Measurements from ENCODE around the gene SEC24B. TPM values are rescaled to one million over a fixed set of nuclear protein-coding genes. Genes with fewer than 3 reads are reported as not detected.

Gene SEC24B
- total and polyA plus RNA-seq, 2 experiments from 2014 or later, result 9.4 to 32.8 TPM

- Histone ChIP-seq H2AFZ (no peak overlapping the region), H3K79me2 (replicated peaks; ENCODE audit: insufficient read depth) (peaks cover 15% of the 10 kb centered on the region), H3K4me3 (no peak overlapping the region), H3K36me3 (ENCODE audit: insufficient read depth) (no peaks in the 10 kb centered on the region), H3K27ac (ENCODE audit: low read depth) (no peak overlapping the region), H3K27me3 (ENCODE audit: insufficient read depth) (no peaks in the 10 kb centered on the region), H3K4me2 (no peak overlapping the region), H3K9me2 (ENCODE audit: insufficient read depth) (no peaks in the 10 kb centered on the region), H3F3A (replicated peaks; ENCODE audit: low read depth) (no peaks in the 10 kb centered on the region), H3K4me1 (ENCODE audit: insufficient read depth) (no peaks in the 10 kb centered on the region), H4K20me1 (replicated peaks; ENCODE audit: insufficient read depth) (no peaks in the 10 kb centered on the region)
- 0 out of 3 replicates have a peak, but pooled peaks cover 3% of the 10 kb centered on the region for H3K36me3 Mint-ChIP-seq (ENCODE audit: low read depth)
- no peak for ATAC-seq
- H3K4me1 Mint-ChIP-seq, result no peaks in the 10 kb centered on the region
- H3K4me3 Mint-ChIP-seq, result no peak overlapping the region
- H3K27ac Mint-ChIP-seq, result no peak overlapping the region
- TF ChIP-seq EZH2 (IDR thresholded peaks at IDR 0.05; ENCODE audit: low read depth, unreplicated experiment) (no peak), ZNF331 (CRISPR knock-in tag; IDR thresholded peaks at IDR 0.05; ENCODE audit: low read depth) (no peak), CREB1 (CRISPR knock-in tag; IDR thresholded peaks at IDR 0.05; ENCODE audit: low read depth) (no peak), CTCF (conservative IDR thresholded peaks at IDR 0.05; ENCODE audit: low read depth in 2 of 2) (no peak), POLR2AphosphoS5 (IDR thresholded peaks at IDR 0.05; ENCODE audit: low read depth) (no peak), EZH2phosphoT487 (IDR thresholded peaks at IDR 0.05; ENCODE audit: unreplicated experiment) (no peak), ZNF114 (CRISPR knock-in tag; IDR thresholded peaks at IDR 0.05) (no peak), NANOG (IDR thresholded peaks at IDR 0.05; ENCODE audit: borderline replicate concordance) (no peak), STAT1 (IDR thresholded peaks at IDR 0.05; ENCODE audit: unreplicated experiment) (no peak), JUNB (IDR thresholded peaks at IDR 0.05; ENCODE audit: unreplicated experiment) (no peak)
- TF ChIP-seq, protein P1, sequence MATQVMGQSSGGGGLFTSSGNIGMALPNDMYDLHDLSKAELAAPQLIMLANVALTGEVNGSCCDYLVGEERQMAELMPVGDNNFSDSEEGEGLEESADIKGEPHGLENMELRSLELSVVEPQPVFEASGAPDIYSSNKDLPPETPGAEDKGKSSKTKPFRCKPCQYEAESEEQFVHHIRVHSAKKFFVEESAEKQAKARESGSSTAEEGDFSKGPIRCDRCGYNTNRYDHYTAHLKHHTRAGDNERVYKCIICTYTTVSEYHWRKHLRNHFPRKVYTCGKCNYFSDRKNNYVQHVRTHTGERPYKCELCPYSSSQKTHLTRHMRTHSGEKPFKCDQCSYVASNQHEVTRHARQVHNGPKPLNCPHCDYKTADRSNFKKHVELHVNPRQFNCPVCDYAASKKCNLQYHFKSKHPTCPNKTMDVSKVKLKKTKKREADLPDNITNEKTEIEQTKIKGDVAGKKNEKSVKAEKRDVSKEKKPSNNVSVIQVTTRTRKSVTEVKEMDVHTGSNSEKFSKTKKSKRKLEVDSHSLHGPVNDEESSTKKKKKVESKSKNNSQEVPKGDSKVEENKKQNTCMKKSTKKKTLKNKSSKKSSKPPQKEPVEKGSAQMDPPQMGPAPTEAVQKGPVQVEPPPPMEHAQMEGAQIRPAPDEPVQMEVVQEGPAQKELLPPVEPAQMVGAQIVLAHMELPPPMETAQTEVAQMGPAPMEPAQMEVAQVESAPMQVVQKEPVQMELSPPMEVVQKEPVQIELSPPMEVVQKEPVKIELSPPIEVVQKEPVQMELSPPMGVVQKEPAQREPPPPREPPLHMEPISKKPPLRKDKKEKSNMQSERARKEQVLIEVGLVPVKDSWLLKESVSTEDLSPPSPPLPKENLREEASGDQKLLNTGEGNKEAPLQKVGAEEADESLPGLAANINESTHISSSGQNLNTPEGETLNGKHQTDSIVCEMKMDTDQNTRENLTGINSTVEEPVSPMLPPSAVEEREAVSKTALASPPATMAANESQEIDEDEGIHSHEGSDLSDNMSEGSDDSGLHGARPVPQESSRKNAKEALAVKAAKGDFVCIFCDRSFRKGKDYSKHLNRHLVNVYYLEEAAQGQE (IDR thresholded peaks at IDR 0.05; ENCODE audit: unreplicated experiment), result no peak
- TF ChIP-seq, protein P2, sequence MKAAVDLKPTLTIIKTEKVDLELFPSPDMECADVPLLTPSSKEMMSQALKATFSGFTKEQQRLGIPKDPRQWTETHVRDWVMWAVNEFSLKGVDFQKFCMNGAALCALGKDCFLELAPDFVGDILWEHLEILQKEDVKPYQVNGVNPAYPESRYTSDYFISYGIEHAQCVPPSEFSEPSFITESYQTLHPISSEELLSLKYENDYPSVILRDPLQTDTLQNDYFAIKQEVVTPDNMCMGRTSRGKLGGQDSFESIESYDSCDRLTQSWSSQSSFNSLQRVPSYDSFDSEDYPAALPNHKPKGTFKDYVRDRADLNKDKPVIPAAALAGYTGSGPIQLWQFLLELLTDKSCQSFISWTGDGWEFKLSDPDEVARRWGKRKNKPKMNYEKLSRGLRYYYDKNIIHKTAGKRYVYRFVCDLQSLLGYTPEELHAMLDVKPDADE (IDR thresholded peaks at IDR 0.05), result no peak
- TF ChIP-seq, protein P3, sequence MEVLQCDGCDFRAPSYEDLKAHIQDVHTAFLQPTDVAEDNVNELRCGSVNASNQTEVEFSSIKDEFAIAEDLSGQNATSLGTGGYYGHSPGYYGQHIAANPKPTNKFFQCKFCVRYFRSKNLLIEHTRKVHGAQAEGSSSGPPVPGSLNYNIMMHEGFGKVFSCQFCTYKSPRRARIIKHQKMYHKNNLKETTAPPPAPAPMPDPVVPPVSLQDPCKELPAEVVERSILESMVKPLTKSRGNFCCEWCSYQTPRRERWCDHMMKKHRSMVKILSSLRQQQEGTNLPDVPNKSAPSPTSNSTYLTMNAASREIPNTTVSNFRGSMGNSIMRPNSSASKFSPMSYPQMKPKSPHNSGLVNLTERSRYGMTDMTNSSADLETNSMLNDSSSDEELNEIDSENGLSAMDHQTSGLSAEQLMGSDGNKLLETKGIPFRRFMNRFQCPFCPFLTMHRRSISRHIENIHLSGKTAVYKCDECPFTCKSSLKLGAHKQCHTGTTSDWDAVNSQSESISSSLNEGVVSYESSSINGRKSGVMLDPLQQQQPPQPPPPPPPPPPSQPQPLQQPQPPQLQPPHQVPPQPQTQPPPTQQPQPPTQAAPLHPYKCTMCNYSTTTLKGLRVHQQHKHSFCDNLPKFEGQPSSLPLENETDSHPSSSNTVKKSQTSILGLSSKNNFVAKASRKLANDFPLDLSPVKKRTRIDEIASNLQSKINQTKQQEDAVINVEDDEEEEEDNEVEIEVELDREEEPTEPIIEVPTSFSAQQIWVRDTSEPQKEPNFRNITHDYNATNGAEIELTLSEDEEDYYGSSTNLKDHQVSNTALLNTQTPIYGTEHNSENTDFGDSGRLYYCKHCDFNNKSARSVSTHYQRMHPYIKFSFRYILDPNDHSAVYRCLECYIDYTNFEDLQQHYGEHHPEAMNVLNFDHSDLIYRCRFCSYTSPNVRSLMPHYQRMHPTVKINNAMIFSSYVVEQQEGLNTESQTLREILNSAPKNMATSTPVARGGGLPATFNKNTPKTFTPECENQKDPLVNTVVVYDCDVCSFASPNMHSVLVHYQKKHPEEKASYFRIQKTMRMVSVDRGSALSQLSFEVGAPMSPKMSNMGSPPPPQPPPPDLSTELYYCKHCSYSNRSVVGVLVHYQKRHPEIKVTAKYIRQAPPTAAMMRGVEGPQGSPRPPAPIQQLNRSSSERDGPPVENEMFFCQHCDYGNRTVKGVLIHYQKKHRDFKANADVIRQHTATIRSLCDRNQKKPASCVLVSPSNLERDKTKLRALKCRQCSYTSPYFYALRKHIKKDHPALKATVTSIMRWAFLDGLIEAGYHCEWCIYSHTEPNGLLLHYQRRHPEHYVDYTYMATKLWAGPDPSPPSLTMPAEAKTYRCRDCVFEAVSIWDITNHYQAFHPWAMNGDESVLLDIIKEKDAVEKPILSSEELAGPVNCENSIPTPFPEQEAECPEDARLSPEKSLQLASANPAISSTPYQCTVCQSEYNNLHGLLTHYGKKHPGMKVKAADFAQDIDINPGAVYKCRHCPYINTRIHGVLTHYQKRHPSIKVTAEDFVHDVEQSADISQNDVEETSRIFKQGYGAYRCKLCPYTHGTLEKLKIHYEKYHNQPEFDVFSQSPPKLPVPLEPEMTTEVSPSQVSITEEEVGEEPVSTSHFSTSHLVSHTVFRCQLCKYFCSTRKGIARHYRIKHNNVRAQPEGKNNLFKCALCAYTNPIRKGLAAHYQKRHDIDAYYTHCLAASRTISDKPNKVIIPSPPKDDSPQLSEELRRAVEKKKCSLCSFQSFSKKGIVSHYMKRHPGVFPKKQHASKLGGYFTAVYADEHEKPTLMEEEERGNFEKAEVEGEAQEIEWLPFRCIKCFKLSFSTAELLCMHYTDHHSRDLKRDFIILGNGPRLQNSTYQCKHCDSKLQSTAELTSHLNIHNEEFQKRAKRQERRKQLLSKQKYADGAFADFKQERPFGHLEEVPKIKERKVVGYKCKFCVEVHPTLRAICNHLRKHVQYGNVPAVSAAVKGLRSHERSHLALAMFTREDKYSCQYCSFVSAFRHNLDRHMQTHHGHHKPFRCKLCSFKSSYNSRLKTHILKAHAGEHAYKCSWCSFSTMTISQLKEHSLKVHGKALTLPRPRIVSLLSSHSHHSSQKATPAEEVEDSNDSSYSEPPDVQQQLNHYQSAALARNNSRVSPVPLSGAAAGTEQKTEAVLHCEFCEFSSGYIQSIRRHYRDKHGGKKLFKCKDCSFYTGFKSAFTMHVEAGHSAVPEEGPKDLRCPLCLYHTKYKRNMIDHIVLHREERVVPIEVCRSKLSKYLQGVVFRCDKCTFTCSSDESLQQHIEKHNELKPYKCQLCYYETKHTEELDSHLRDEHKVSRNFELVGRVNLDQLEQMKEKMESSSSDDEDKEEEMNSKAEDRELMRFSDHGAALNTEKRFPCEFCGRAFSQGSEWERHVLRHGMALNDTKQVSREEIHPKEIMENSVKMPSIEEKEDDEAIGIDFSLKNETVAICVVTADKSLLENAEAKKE (CRISPR knock-in tag; IDR thresholded peaks at IDR 0.05), result no peak
- peaks cover 4% of the 10 kb centered on the region; the same call in 2 of the 3 replicates for H3K9me3 Mint-ChIP-seq
- DNase-seq (ENCODE audit: low spot score), result no peak
- no peaks in the 10 kb centered on the region for H3K27me3 Mint-ChIP-seq (ENCODE audit: insufficient read depth, low read depth, poor library complexity)
These were observed 141.6 kb downstream of the SEC24B start for GRCh38 chr4:109574931-109575804.

Measured in GM23338 (cell line).